ENCODE results near the gene MCTS1.
"Not testable (repeated sequence)": the region's sequence is repeated elsewhere in the genome, so short reads cannot be mapped to it uniquely, and the experiment has no call there.

Gene MCTS1

DNA sequence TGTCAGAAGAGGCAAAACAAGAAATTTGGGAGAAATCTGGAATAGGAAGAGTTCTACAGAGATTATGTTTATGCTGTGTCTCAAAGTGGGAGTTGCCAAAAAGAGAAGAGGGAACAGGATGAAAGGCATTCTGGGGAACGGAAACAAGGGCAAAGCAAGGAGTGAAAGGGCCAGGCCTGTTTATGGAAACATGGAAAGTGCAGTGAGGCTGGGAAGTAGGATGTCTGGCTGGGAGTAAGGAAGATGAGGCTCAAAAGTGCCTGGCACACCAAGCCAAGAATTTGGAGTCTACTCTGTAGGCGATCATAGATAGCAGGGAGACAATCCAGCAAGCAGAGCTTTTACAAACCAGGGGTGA lies 41.4 kb upstream of the MCTS1 start:
- no peak overlapping the region; the same call in 1 of the 2 replicates for H3K4me3 ChIP-seq (ENCODE audit: low read depth, low read length)

DNA sequence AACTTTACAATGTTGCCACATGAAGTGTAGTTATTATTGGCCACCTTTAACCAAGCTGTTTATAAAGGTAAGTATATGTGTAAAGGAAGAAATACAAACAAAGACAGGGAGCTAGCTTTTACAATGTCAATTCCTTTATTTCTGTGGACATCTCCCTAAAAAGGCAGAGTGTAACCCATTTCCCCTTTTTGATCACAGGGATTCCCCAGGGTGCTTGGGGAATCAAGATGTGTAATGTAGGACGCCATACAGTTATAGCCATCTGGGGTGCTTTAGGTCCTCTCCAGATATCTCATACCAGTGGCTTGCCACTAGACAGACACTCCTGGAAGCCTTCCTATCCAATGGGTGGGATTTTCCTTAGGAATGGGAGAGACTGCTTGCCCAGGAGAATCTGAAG lies 39.0 kb upstream of the MCTS1 start:
- no peak overlapping the region for H3K4me3 ChIP-seq (ENCODE audit: low read depth, low read length)
- TF ChIP-seq, protein P1, sequence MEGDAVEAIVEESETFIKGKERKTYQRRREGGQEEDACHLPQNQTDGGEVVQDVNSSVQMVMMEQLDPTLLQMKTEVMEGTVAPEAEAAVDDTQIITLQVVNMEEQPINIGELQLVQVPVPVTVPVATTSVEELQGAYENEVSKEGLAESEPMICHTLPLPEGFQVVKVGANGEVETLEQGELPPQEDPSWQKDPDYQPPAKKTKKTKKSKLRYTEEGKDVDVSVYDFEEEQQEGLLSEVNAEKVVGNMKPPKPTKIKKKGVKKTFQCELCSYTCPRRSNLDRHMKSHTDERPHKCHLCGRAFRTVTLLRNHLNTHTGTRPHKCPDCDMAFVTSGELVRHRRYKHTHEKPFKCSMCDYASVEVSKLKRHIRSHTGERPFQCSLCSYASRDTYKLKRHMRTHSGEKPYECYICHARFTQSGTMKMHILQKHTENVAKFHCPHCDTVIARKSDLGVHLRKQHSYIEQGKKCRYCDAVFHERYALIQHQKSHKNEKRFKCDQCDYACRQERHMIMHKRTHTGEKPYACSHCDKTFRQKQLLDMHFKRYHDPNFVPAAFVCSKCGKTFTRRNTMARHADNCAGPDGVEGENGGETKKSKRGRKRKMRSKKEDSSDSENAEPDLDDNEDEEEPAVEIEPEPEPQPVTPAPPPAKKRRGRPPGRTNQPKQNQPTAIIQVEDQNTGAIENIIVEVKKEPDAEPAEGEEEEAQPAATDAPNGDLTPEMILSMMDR (IDR thresholded peaks at IDR 0.05; ENCODE audit: low read depth, low read length) = no peak

More for the DNA sequence above, 41.4 kb upstream of the MCTS1 start:
- TF ChIP-seq, protein P1 (IDR thresholded peaks at IDR 0.05; ENCODE audit: low read depth, low read length) = no peak

DNA sequence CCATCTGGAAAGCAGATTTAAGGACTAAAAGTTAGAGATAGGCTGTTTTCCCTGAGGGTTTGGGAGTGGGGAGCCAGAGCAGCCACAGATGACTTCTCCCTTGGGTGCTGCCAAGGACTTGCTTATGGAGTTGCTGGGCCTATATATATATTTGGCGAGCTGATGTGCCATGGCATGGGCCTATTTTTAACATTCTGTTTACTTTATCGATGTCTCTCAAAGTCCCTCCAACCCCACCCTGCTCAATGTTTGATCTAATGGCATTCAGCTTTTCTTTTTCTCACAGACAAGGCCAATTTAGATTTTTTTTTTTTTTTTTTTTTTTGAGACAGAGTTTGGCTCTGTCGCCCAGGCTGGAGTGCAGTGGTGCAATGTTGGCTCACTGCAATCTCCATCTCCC lies 37.1 kb upstream of the MCTS1 start:
- TF ChIP-seq, protein P1 (IDR thresholded peaks at IDR 0.05; ENCODE audit: low read depth, low read length) = no peak
- no peak overlapping the region for H3K4me3 ChIP-seq (ENCODE audit: low read depth, low read length)

DNA sequence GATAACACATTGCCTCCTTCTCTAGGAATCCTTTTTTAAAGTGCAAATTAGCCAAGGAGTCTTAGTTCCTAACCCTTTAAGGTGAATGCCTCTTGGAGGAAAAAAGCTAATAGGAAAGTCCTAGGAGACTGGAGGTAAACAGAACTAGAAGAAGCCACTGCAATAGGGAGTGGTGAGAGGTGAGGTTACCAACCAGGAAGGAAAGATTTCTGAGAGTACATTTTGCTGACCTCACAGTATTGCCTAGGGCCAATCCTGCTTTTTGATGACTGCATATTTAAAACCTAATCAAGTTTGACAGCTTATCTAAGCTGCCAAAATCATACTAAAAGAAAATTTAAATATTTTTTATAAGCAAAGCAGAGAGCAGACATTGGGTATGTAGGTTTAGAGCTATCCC lies 35.9 kb upstream of the MCTS1 start:
- TF ChIP-seq, protein P1 (IDR thresholded peaks at IDR 0.05; ENCODE audit: low read depth, low read length) = no peak
- no peak overlapping the region for H3K4me3 ChIP-seq (ENCODE audit: low read depth, low read length)

DNA sequence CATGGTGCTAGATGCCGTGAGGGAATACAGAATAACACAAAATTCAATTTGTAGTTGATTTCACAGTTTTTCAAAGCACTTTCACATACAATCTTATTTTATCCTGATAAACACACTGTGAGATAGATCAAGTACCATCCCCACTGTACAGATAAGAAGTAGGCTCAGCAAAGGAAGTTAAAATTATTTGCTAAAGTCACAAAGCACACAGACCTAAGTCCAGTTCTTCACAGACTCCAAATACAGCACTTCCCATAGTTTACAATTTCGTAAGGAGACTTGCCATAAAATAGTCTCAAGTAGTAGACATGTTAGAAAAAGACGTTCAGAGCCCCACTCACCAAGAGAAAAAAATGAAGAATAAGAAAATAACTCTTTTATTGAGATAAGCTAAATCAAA lies 35.3 kb upstream of the MCTS1 start:
- H3K4me3 ChIP-seq (ENCODE audit: low read depth, low read length) = no peak overlapping the region
- TF ChIP-seq, protein P1 (IDR thresholded peaks at IDR 0.05; ENCODE audit: low read depth, low read length) = no peak

DNA sequence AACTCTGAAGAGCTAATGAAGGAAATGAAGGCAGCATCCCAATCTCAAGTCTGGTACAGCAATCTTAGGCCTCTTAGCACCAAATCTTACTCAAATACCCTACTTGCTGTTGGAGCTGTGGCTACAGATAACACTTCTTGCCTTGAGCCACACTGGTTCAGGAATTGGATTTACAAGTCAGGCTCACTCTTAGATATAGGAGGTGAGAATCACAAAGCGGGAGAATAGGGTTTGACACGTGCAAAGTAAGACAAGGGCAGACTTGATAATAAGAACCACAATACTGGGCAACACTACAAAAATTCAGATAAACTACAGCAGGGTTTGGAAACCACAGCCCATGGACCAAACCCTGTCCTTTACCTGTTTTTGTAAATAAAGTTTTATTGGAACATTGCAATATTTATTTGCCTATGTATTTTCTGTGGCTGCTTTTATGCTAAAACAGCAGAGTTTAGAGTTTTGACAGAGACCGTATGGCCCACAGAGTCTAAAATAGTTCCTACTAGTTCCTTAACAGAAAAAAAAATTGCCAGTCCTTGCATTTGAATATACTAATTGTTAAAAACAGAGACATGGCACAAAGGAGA lies 33.8 kb upstream of the MCTS1 start:
- no peak overlapping the region for H3K4me3 ChIP-seq (ENCODE audit: low read depth, low read length)
- TF ChIP-seq, protein P1 (IDR thresholded peaks at IDR 0.05; ENCODE audit: low read depth, low read length) = no peak

DNA sequence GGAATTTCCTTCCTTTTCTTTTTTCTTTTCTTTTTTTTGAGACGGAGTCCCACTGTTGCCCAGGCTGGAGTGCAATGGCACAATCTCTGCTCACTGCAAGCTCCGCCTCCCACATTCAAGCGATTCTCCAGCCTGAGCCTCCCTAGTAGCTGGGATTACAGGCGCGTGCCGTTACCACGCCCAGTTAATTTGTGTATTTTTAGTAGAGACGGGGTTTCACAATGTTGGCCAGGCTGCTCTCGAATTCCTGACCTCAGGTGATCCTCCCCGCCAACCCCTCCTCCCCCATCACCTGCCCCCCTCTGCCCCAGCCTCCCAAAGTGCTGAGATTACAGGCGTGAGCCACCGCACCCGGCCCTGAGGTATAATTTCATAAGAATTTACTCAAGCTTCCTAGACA lies 30.1 kb upstream of the MCTS1 start:
- H3K4me3 ChIP-seq (ENCODE audit: low read depth, low read length) = not testable (repeated sequence)
